ENCODE data around the gene PDE10A. TPM values are rescaled to one million over a fixed set of nuclear protein-coding genes. Genes with fewer than 3 reads are reported as not detected.

PDE10A gene
- total RNA-seq, 1 experiment from 2014 or later = not detected

- Histone ChIP-seq H2AFZ (ENCODE audit: low read length) (no peak overlapping the region), H3K27ac (ENCODE audit: low read length) (no peak overlapping the region), H3K9me2 (replicated peaks; ENCODE audit: insufficient read depth, low read length) (no peaks in the 10 kb centered on the region), H3K9ac (ENCODE audit: low read length) (no peak overlapping the region), H3K4me3 (ENCODE audit: low read length) (no peak overlapping the region), H3K9me3 (ENCODE audit: low read length) (no peaks in the 10 kb centered on the region), H3K4me2 (ENCODE audit: low read depth, low read length, poor library complexity, severe bottlenecking) (no peak overlapping the region), H3K4me1 (ENCODE audit: low read length) (no peaks in the 10 kb centered on the region), H4K20me1 (ENCODE audit: insufficient read depth, low read depth, low read length) (no peaks in the 10 kb centered on the region), H3K27me3 (ENCODE audit: low read length) (no peaks in the 10 kb centered on the region), H3K79me2 (ENCODE audit: low read length) (no peaks in the 10 kb centered on the region), H3K36me3 (ENCODE audit: insufficient read depth, low read length) (no peaks in the 10 kb centered on the region)
- no peak for DNase-seq
Measured at GRCh38 chr6:165685302-165685701, 22.3 kb upstream of the PDE10A start.

- Histone ChIP-seq H3K36me3 (ENCODE audit: insufficient read depth, low read length) (no peaks in the 10 kb centered on the region), H4K20me1 (ENCODE audit: insufficient read depth, low read depth, low read length) (no peaks in the 10 kb centered on the region), H3K79me2 (ENCODE audit: low read length) (no peaks in the 10 kb centered on the region), H3K4me2 (ENCODE audit: low read depth, low read length, poor library complexity, severe bottlenecking) (no peak overlapping the region), H3K27ac (ENCODE audit: low read length) (no peak overlapping the region), H3K4me3 (ENCODE audit: low read length) (no peak overlapping the region), H3K9me2 (replicated peaks; ENCODE audit: insufficient read depth, low read length) (no peaks in the 10 kb centered on the region), H3K9me3 (ENCODE audit: low read length) (no peaks in the 10 kb centered on the region), H3K4me1 (ENCODE audit: low read length) (no peaks in the 10 kb centered on the region), H3K27me3 (ENCODE audit: low read length) (no peaks in the 10 kb centered on the region), H3K9ac (ENCODE audit: low read length) (no peak overlapping the region), H2AFZ (ENCODE audit: low read length) (no peak overlapping the region)
- no peak for DNase-seq
Measured at GRCh38 chr6:165684333-165684732, 21.3 kb upstream of the PDE10A start.

- Histone ChIP-seq H3K9me3 (ENCODE audit: low read length) (no peaks in the 10 kb centered on the region), H3K9me2 (replicated peaks; ENCODE audit: insufficient read depth, low read length) (no peaks in the 10 kb centered on the region), H3K79me2 (ENCODE audit: low read length) (no peaks in the 10 kb centered on the region), H3K27me3 (ENCODE audit: low read length) (no peaks in the 10 kb centered on the region), H3K4me2 (ENCODE audit: low read depth, low read length, poor library complexity, severe bottlenecking) (no peak overlapping the region), H3K4me3 (ENCODE audit: low read length) (no peak overlapping the region), H4K20me1 (ENCODE audit: insufficient read depth, low read depth, low read length) (no peaks in the 10 kb centered on the region), H3K27ac (ENCODE audit: low read length) (no peak overlapping the region), H3K36me3 (ENCODE audit: insufficient read depth, low read length) (no peaks in the 10 kb centered on the region), H3K9ac (ENCODE audit: low read length) (no peak overlapping the region), H2AFZ (ENCODE audit: low read length) (no peak overlapping the region), H3K4me1 (ENCODE audit: low read length) (no peaks in the 10 kb centered on the region)
- DNase-seq = no peak
Measured at GRCh38 chr6:165680975-165681374, 17.9 kb upstream of the PDE10A start.

- no peak for DNase-seq
- Histone ChIP-seq H3K27me3 (ENCODE audit: low read length) (no peaks in the 10 kb centered on the region), H3K27ac (ENCODE audit: low read length) (no peak overlapping the region), H3K79me2 (ENCODE audit: low read length) (no peaks in the 10 kb centered on the region), H3K36me3 (ENCODE audit: insufficient read depth, low read length) (no peaks in the 10 kb centered on the region), H3K4me3 (ENCODE audit: low read length) (no peak overlapping the region), H3K9me3 (ENCODE audit: low read length) (no peaks in the 10 kb centered on the region), H3K9me2 (replicated peaks; ENCODE audit: insufficient read depth, low read length) (no peaks in the 10 kb centered on the region), H2AFZ (ENCODE audit: low read length) (no peak overlapping the region), H4K20me1 (ENCODE audit: insufficient read depth, low read depth, low read length) (no peaks in the 10 kb centered on the region), H3K9ac (ENCODE audit: low read length) (no peak overlapping the region), H3K4me2 (ENCODE audit: low read depth, low read length, poor library complexity, severe bottlenecking) (no peak overlapping the region), H3K4me1 (ENCODE audit: low read length) (no peaks in the 10 kb centered on the region)
Measured at GRCh38 chr6:165679326-165679725, 16.3 kb upstream of the PDE10A start.

GRCh38 chr6:165678904-165679303 lies 15.9 kb upstream of the PDE10A start:
- Histone ChIP-seq H3K9ac (ENCODE audit: low read length) (no peak overlapping the region), H3K27ac (ENCODE audit: low read length) (no peak overlapping the region), H3K9me2 (replicated peaks; ENCODE audit: insufficient read depth, low read length) (no peaks in the 10 kb centered on the region), H3K4me2 (ENCODE audit: low read depth, low read length, poor library complexity, severe bottlenecking) (no peak overlapping the region), H2AFZ (ENCODE audit: low read length) (no peak overlapping the region), H3K9me3 (ENCODE audit: low read length) (no peaks in the 10 kb centered on the region), H3K27me3 (ENCODE audit: low read length) (no peaks in the 10 kb centered on the region), H3K4me3 (ENCODE audit: low read length) (no peak overlapping the region), H3K4me1 (ENCODE audit: low read length) (no peaks in the 10 kb centered on the region), H3K36me3 (ENCODE audit: insufficient read depth, low read length) (no peaks in the 10 kb centered on the region), H4K20me1 (ENCODE audit: insufficient read depth, low read depth, low read length) (no peaks in the 10 kb centered on the region), H3K79me2 (ENCODE audit: low read length) (no peaks in the 10 kb centered on the region)
- DNase-seq = no peak

GRCh38 chr6:165678429-165678828 lies 15.4 kb upstream of the PDE10A start:
- Histone ChIP-seq H3K79me2 (ENCODE audit: low read length) (no peaks in the 10 kb centered on the region), H2AFZ (ENCODE audit: low read length) (no peak overlapping the region), H3K27ac (ENCODE audit: low read length) (no peak overlapping the region), H3K4me2 (ENCODE audit: low read depth, low read length, poor library complexity, severe bottlenecking) (no peak overlapping the region), H4K20me1 (ENCODE audit: insufficient read depth, low read depth, low read length) (no peaks in the 10 kb centered on the region), H3K9me3 (ENCODE audit: low read length) (no peaks in the 10 kb centered on the region), H3K4me3 (ENCODE audit: low read length) (no peak overlapping the region), H3K9me2 (replicated peaks; ENCODE audit: insufficient read depth, low read length) (no peaks in the 10 kb centered on the region), H3K36me3 (ENCODE audit: insufficient read depth, low read length) (no peaks in the 10 kb centered on the region), H3K9ac (ENCODE audit: low read length) (no peak overlapping the region), H3K27me3 (ENCODE audit: low read length) (no peaks in the 10 kb centered on the region), H3K4me1 (ENCODE audit: low read length) (no peaks in the 10 kb centered on the region)
- DNase-seq = no peak

- H3K9me2 ChIP-seq (replicated peaks; ENCODE audit: insufficient read depth, low read length) = no peaks in the 10 kb centered on the region
- H3K79me2 ChIP-seq (ENCODE audit: low read length) = no peaks in the 10 kb centered on the region
- H3K4me2 ChIP-seq (ENCODE audit: low read depth, low read length, poor library complexity, severe bottlenecking) = no peak overlapping the region
- H3K9me3 ChIP-seq (ENCODE audit: low read length) = no peaks in the 10 kb centered on the region
- no peaks in the 10 kb centered on the region for H3K27me3 ChIP-seq (ENCODE audit: low read length)
- H3K27ac ChIP-seq (ENCODE audit: low read length) = no peak overlapping the region
- no peak overlapping the region for H3K9ac ChIP-seq (ENCODE audit: low read length)
- no peaks in the 10 kb centered on the region for H4K20me1 ChIP-seq (ENCODE audit: insufficient read depth, low read depth, low read length)
- H3K4me1 ChIP-seq (ENCODE audit: low read length) = no peaks in the 10 kb centered on the region
- no peak for DNase-seq
- H2AFZ ChIP-seq (ENCODE audit: low read length) = no peak overlapping the region
- H3K36me3 ChIP-seq (ENCODE audit: insufficient read depth, low read length) = no peaks in the 10 kb centered on the region
- H3K4me3 ChIP-seq (ENCODE audit: low read length) = no peak overlapping the region
Measured at GRCh38 chr6:165677091-165677490, 14.1 kb upstream of the PDE10A start.

GRCh38 chr6:165676435-165677068 lies 13.5 kb upstream of the PDE10A start:
- no peak overlapping the region for H2AFZ ChIP-seq (ENCODE audit: low read length)
- H3K27me3 ChIP-seq (ENCODE audit: low read length) = no peaks in the 10 kb centered on the region
- H3K79me2 ChIP-seq (ENCODE audit: low read length) = no peaks in the 10 kb centered on the region
- H3K36me3 ChIP-seq (ENCODE audit: insufficient read depth, low read length) = no peaks in the 10 kb centered on the region
- no peaks in the 10 kb centered on the region for H4K20me1 ChIP-seq (ENCODE audit: insufficient read depth, low read depth, low read length)
- no peak overlapping the region for H3K27ac ChIP-seq (ENCODE audit: low read length)
- no peaks in the 10 kb centered on the region for H3K9me3 ChIP-seq (ENCODE audit: low read length)
- no peak overlapping the region for H3K4me2 ChIP-seq (ENCODE audit: low read depth, low read length, poor library complexity, severe bottlenecking)
- no peak overlapping the region for H3K9ac ChIP-seq (ENCODE audit: low read length)
- DNase-seq = no peak
- H3K4me3 ChIP-seq (ENCODE audit: low read length) = no peak overlapping the region
- no peaks in the 10 kb centered on the region for H3K4me1 ChIP-seq (ENCODE audit: low read length)
- no peaks in the 10 kb centered on the region for H3K9me2 ChIP-seq (replicated peaks; ENCODE audit: insufficient read depth, low read length)

GRCh38 chr6:165675120-165675519 lies 12.1 kb upstream of the PDE10A start:
- Histone ChIP-seq H2AFZ (ENCODE audit: low read length) (no peak overlapping the region), H3K27ac (ENCODE audit: low read length) (no peak overlapping the region), H3K9me2 (replicated peaks; ENCODE audit: insufficient read depth, low read length) (no peaks in the 10 kb centered on the region), H3K9ac (ENCODE audit: low read length) (no peak overlapping the region), H3K79me2 (ENCODE audit: low read length) (no peaks in the 10 kb centered on the region), H3K4me2 (ENCODE audit: low read depth, low read length, poor library complexity, severe bottlenecking) (no peak overlapping the region), H3K27me3 (ENCODE audit: low read length) (no peaks in the 10 kb centered on the region), H3K9me3 (ENCODE audit: low read length) (no peaks in the 10 kb centered on the region), H3K4me3 (ENCODE audit: low read length) (no peak overlapping the region), H4K20me1 (ENCODE audit: insufficient read depth, low read depth, low read length) (no peaks in the 10 kb centered on the region), H3K36me3 (ENCODE audit: insufficient read depth, low read length) (no peaks in the 10 kb centered on the region), H3K4me1 (ENCODE audit: low read length) (no peaks in the 10 kb centered on the region)
- DNase-seq = no peak
